Right cardiac atrium (tissue), 5 donors: ENCODE results near the gene CNST. TPM values are rescaled to one million over a fixed set of nuclear protein-coding genes. Genes with fewer than 3 reads are reported as not detected.
"Not testable (repeated sequence)": the region's sequence is repeated elsewhere in the genome, so short reads cannot be mapped to it uniquely, and the experiment has no call there.

Experiments
- ATAC-seq, 2 donors: fragments of 200-7000 bp; cut with Tn5 transposase; one replicate each; pipeline versions ENCODE4 v1.8.0 to v1.9.1; 2020; ENCODE audit warnings: moderate library complexity in 2 of 2, mild to moderate bottlenecking in 1 of 2
- DNase-seq, 3 donors: peaks; one replicate each; pipeline ENCODE4 v3.0.0-alpha.2; 2020
- H3K27ac ChIP-seq: one replicate; pipeline ENCODE4 v1.5.1; 2013; ENCODE audit warnings: mild to moderate bottlenecking, low read length, control low read depth, moderate library complexity
- H3K27me3 ChIP-seq: one replicate; pipeline ENCODE4 v1.6.1; 2013; ENCODE audit not compliant: control insufficient read depth, insufficient read depth
- H3K4me1 ChIP-seq: one replicate; pipeline ENCODE4 v1.6.1; 2013; ENCODE audit warnings: low read length; ENCODE audit not compliant: control insufficient read depth, insufficient read depth
- H3K4me3 ChIP-seq: one replicate; pipeline ENCODE4 v1.5.1; 2013; ENCODE audit warnings: low read length, control low read depth
- H3K9me3 ChIP-seq: one replicate; pipeline ENCODE4 v1.6.1; 2013; ENCODE audit warnings: low read length; ENCODE audit not compliant: control insufficient read depth
- WGBS: extraction: QIAGEN DNeasy Blood & Tissue Kit; methylation state at CpG from one replicate; pipeline ENCODE4 v1.1.7; 2013; 5-methylcytosine and 5-hydroxymethylcytosine counted together
- intact Hi-C, 4 donors: fragments of 100-400 bp; cut with DNase I; formaldehyde crosslinking; loops; one replicate each; pipeline versions ENCODE4 v1.11.0 to v1.14.0; 2022 to 2023
- polyA plus RNA-seq: library from polyadenylated mRNA; stranded (reverse); fragments of 200-250 nt; gene quantifications from one replicate; pipeline ENCODE4 v1.2.3, GENCODE V29; 2013
- total RNA-seq, 4 donors: library from RNA; stranded (reverse); fragmentation: NEBNext Ultra II Directional; extraction: Animal tissue kit (Norgen Biotek cat#: 25700); gene quantifications; one replicate each; pipeline ENCODE4 v1.2.1, GENCODE V29; 2021
- donor health status: healthy with polysubstance abuse.
- donor health status: DM: no; HTN: yes; CAD: no.
- donor health status: DM: no; HTN: no; CAD: no.
- donor health status: DM: no; HTN: yes; CAD: no; lungs with severe emphysema.
- donor health status: DM: yes; HTN: yes; CAD: no.

CNST gene
- total and polyA plus RNA-seq, 5 donors: 7.3 to 32.6 (median 19.7) TPM

- ATAC-seq (peak; percentile 18 to 39), DNase-seq (no peak)
- Histone ChIP-seq H3K27ac (no peak overlapping the region), H3K4me1 (peaks cover 16% of the 10 kb centered on the region), H3K27me3 (no peaks in the 10 kb centered on the region), H3K9me3 (no peaks in the 10 kb centered on the region), H3K4me3 (no peak overlapping the region)
- intact Hi-C loops: no loop called here
- 40% methylated on average over 3 of the region's 3 CpGs for WGBS
These were observed 21.4 kb downstream of the CNST start for GRCh38 chr1:246587606-246588005.

GRCh38 chr1:246588159-246588721 lies 22.0 kb downstream of the CNST start:
- Histone ChIP-seq H3K27ac (no peak overlapping the region), H3K27me3 (no peaks in the 10 kb centered on the region), H3K4me1 (peaks cover 13% of the 10 kb centered on the region), H3K9me3 (no peaks in the 10 kb centered on the region), H3K4me3 (no peak overlapping the region)
- 65% methylated on average over 2 of the region's 2 CpGs for WGBS
- no peak for ATAC-seq
- intact Hi-C loops: no loop called here
- no peak for DNase-seq

GRCh38 chr1:246589919-246590318 lies 23.7 kb downstream of the CNST start:
- H3K9me3 ChIP-seq, H3K27ac ChIP-seq, H3K4me1 ChIP-seq, H3K27me3 ChIP-seq, H3K4me3 ChIP-seq, intact Hi-C loops, DNase-seq, ATAC-seq: not testable (repeated sequence)
- 93% methylated on average over 9 of the region's 10 CpGs for WGBS

GRCh38 chr1:246591047-246591446 lies 24.8 kb downstream of the CNST start:
- intact Hi-C loops: no loop called here

GRCh38 chr1:246591504-246591903 lies 25.2 kb downstream of the CNST start:
- DNase-seq: no peak
- Histone ChIP-seq H3K4me3 (no peak overlapping the region), H3K27ac (no peak overlapping the region), H3K27me3 (no peaks in the 10 kb centered on the region), H3K9me3 (no peaks in the 10 kb centered on the region), H3K4me1 (no peaks in the 10 kb centered on the region)
- intact Hi-C loops: no loop called here
- ATAC-seq: no peak
- WGBS: 96% methylated on average over 6 of the region's 6 CpGs

More at GRCh38 chr1:246591047-246591446, 24.8 kb downstream of the CNST start:
- H3K4me3 ChIP-seq: no peak overlapping the region
- no peak for ATAC-seq
- no peak for DNase-seq
- H3K9me3 ChIP-seq: no peaks in the 10 kb centered on the region
- H3K27ac ChIP-seq: no peak overlapping the region
- no peaks in the 10 kb centered on the region for H3K4me1 ChIP-seq
- no peaks in the 10 kb centered on the region for H3K27me3 ChIP-seq

GRCh38 chr1:246591958-246592357 lies 25.7 kb downstream of the CNST start:
- H3K9me3 ChIP-seq: no peaks in the 10 kb centered on the region
- intact Hi-C loops: no loop called here
- no peak overlapping the region for H3K27ac ChIP-seq
- no peak overlapping the region for H3K4me3 ChIP-seq
- 95% methylated on average over 13 of the region's 13 CpGs for WGBS
- no peak for ATAC-seq
- DNase-seq: no peak
- H3K4me1 ChIP-seq: no peaks in the 10 kb centered on the region
- H3K27me3 ChIP-seq: no peaks in the 10 kb centered on the region

- ATAC-seq (no peak), DNase-seq (no peak)
- no peaks in the 10 kb centered on the region for H3K4me1 ChIP-seq
- no peaks in the 10 kb centered on the region for H3K9me3 ChIP-seq
- H3K27ac ChIP-seq: no peak overlapping the region
- H3K27me3 ChIP-seq: no peaks in the 10 kb centered on the region
- no peak overlapping the region for H3K4me3 ChIP-seq
- intact Hi-C loops: no loop called here
These were observed 26.4 kb downstream of the CNST start for GRCh38 chr1:246592695-246593094.

- Histone ChIP-seq H3K27ac (peak overlapping the region; percentile 25), H3K4me3 (no peak overlapping the region), H3K4me1 (peaks cover 6% of the 10 kb centered on the region), H3K27me3 (no peaks in the 10 kb centered on the region), H3K9me3 (no peaks in the 10 kb centered on the region)
- no peak for ATAC-seq
- intact Hi-C loops: no loop called here
- WGBS: 86% methylated on average over 3 of the region's 3 CpGs
- DNase-seq: no peak
These were observed 28.9 kb downstream of the CNST start for GRCh38 chr1:246595146-246595545.

- peaks cover 6% of the 10 kb centered on the region for H3K4me1 ChIP-seq
- peak; percentile 70 to 79 (median 77) for DNase-seq
- no peak overlapping the region for H3K4me3 ChIP-seq
- intact Hi-C loops: no loop called here
- ATAC-seq: peak; percentile 93 to 95
- no peaks in the 10 kb centered on the region for H3K27me3 ChIP-seq
- no peaks in the 10 kb centered on the region for H3K9me3 ChIP-seq
- peak overlapping the region; percentile 28 for H3K27ac ChIP-seq
- WGBS: 25% methylated on average over 5 of the region's 5 CpGs
These were observed 31.1 kb downstream of the CNST start for GRCh38 chr1:246597340-246597739.

- H3K27ac ChIP-seq: no peak overlapping the region
- H3K27me3 ChIP-seq: no peaks in the 10 kb centered on the region
- peaks cover 6% of the 10 kb centered on the region for H3K4me1 ChIP-seq
- no peak overlapping the region for H3K4me3 ChIP-seq
- H3K9me3 ChIP-seq: no peaks in the 10 kb centered on the region
- ATAC-seq (no peak), DNase-seq (no peak)
- intact Hi-C loops: no loop called here
- WGBS: 90% methylated on average over 7 of the region's 7 CpGs
These were observed 31.7 kb downstream of the CNST start for GRCh38 chr1:246597971-246598370.

- 74% methylated on average over 4 of the region's 4 CpGs for WGBS
These were observed 33.1 kb downstream of the CNST start for GRCh38 chr1:246599315-246599714.

GRCh38 chr1:246600579-246600978 lies 34.3 kb downstream of the CNST start:
- ATAC-seq (no peak), DNase-seq (no peak)
- no peak overlapping the region for H3K27ac ChIP-seq
- intact Hi-C loops: no loop called here
- peaks cover 6% of the 10 kb centered on the region for H3K4me1 ChIP-seq
- WGBS: 96% methylated on average over 2 of the region's 2 CpGs
- H3K9me3 ChIP-seq: no peaks in the 10 kb centered on the region
- no peak overlapping the region for H3K4me3 ChIP-seq
- no peaks in the 10 kb centered on the region for H3K27me3 ChIP-seq

More at GRCh38 chr1:246599315-246599714, 33.1 kb downstream of the CNST start:
- ATAC-seq (no peak), DNase-seq (no peak)
- Histone ChIP-seq H3K9me3 (no peaks in the 10 kb centered on the region), H3K27ac (no peak overlapping the region), H3K27me3 (no peaks in the 10 kb centered on the region), H3K4me1 (peaks cover 6% of the 10 kb centered on the region), H3K4me3 (no peak overlapping the region)
- intact Hi-C loops: no loop called here
